Measurements from ENCODE around the gene ECI1.

DNA sequence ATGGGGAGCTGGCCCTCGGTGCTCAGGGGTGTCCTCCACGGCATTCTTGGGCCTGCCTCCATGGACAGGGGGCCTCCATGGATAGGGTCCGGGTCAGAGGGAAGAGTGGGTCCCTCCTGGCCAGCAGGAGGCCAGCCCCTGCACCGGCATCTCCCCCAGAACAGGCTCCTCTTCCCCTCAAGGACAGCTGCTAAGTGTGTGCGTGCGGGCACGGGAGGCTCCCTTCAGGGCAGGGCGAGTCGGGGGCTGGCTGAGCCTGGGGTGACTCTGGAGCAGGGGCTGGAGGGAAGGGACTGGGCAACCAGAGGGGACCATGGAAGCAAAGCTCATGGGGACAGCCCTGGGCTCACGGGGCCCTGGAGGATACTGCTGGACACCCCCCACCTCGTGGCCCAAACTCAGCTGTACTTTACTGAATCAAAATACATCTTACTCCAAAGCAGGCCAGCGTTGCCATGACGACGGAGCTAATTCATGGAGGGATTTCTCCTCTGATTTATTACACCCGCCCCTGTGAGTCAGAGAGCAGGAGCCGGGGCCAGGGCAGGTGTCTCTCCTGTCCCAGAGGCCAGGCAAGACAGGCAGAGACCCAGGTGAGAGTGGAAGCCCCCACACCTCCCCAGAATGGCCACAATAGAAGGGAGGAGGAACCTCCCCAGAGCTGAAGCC lies 57.1 kb downstream of the ECI1 start:
- TF ChIP-seq, protein P1, sequence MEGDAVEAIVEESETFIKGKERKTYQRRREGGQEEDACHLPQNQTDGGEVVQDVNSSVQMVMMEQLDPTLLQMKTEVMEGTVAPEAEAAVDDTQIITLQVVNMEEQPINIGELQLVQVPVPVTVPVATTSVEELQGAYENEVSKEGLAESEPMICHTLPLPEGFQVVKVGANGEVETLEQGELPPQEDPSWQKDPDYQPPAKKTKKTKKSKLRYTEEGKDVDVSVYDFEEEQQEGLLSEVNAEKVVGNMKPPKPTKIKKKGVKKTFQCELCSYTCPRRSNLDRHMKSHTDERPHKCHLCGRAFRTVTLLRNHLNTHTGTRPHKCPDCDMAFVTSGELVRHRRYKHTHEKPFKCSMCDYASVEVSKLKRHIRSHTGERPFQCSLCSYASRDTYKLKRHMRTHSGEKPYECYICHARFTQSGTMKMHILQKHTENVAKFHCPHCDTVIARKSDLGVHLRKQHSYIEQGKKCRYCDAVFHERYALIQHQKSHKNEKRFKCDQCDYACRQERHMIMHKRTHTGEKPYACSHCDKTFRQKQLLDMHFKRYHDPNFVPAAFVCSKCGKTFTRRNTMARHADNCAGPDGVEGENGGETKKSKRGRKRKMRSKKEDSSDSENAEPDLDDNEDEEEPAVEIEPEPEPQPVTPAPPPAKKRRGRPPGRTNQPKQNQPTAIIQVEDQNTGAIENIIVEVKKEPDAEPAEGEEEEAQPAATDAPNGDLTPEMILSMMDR (IDR thresholded peaks at IDR 0.05; ENCODE audit: low read depth, low read length): no peak
- TF ChIP-seq POLR2A (IDR thresholded peaks at IDR 0.05; ENCODE audit: extremely low read depth, insufficient read length): no peak
